ENCODE measurements around the gene LRRFIP2. TPM values are rescaled to one million over a fixed set of nuclear protein-coding genes. Genes with fewer than 3 reads are reported as not detected.

Gene LRRFIP2
- total and polyA plus RNA-seq, 2 of the 8 experiments (the other 6 are each of a cell fraction or from before 2014, with no cell fraction given) = 8.8 to 25.6 TPM

DNA sequence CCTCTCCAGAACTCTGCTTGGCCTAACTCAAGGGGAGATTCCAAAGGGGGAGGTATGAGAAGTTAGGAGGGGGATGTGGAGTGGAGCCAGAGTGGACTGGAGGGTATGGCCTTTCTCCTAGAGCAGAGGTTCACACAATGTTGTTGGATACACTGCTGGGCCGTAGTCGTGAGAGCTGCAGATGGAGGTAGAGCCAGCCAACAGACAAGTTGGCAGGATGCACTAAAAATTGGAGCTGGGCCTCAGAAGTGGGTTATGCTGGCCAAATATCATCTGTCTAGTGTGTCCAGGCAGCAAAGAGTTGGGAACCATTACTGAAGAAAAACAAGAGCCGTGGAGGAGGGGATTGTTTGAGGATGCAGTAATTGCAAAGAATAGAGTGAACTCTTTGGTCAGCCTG lies 27.7 kb upstream of the LRRFIP2 start (continued):
- no peak for TF ChIP-seq RNF2 (IDR thresholded peaks at IDR 0.05; ENCODE audit: borderline replicate concordance, low read depth, low read length, missing control alignments, poor library complexity, severe bottlenecking)
- no peak for TF ChIP-seq RBBP5 (IDR thresholded peaks at IDR 0.05; ENCODE audit: borderline replicate concordance, low read depth, low read length)
- TF ChIP-seq ASH2L (IDR thresholded peaks at IDR 0.05; ENCODE audit: low read length) = no peak
- TF ChIP-seq CBX8 (IDR thresholded peaks at IDR 0.05; ENCODE audit: borderline replicate concordance, low read depth, low read length) = no peak
- no peak for TF ChIP-seq SP1 (IDR thresholded peaks at IDR 0.05; ENCODE audit: low read depth, low read length)
- TF ChIP-seq POLR2A (IDR thresholded peaks at IDR 0.05; ENCODE audit: control extremely low read depth in 1 of 2, low read depth in 2 of 2, low read length in 2 of 2) = no peak
- TF ChIP-seq CTBP2 (IDR thresholded peaks at IDR 0.05; ENCODE audit: borderline replicate concordance, insufficient read depth, insufficient read length, low read length) = no peak
- no peak for TF ChIP-seq SUZ12 (IDR thresholded peaks at IDR 0.05; ENCODE audit: low read length)
